ENCODE measurements around the gene TTC39C. TPM values are rescaled to one million over a fixed set of nuclear protein-coding genes. Genes with fewer than 3 reads are reported as not detected.

The TTC39C gene
- polyA plus RNA-seq, 1 donor: 10.9 TPM

DNA sequence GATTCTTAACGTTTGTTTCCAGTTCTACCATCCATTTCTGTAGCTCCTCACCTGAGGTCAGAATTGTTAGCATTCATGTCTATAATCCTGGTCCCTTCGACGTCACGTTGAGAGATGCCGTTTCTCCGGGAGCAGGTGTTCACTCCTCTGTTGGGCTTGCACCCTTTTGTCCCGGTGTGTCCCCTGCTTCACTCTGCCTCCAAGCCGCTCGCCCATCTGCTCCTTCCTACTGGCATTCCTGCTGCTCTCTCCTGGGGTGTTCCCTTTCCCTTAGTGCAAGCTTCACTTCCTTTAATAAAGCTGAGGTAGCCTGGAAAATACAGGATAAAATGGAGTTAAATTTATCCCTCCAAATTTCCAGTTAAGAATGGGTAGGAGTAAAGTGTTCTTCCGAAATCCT lies 62.4 kb downstream of the TTC39C start:
- DNase-seq: no peak

DNA sequence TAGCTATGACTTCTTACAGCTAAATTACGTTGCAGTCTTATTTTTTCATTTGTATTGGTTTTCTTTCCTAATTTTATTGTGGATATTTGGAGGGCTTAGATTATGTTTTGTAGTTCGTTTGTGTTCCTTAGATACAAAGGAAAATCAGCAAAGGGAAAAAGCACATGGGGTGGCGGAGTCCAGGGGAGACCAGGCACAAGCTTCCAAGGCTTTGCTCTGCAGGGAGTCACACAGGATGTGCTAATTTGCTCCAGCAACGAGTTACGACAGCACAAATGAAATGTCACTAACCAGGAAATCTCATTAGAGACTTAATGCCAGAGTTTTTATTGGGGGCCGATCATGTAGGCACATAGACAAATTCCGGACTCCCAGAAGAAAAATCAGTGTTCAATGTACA lies 63.8 kb downstream of the TTC39C start:
- no peak for DNase-seq

DNA sequence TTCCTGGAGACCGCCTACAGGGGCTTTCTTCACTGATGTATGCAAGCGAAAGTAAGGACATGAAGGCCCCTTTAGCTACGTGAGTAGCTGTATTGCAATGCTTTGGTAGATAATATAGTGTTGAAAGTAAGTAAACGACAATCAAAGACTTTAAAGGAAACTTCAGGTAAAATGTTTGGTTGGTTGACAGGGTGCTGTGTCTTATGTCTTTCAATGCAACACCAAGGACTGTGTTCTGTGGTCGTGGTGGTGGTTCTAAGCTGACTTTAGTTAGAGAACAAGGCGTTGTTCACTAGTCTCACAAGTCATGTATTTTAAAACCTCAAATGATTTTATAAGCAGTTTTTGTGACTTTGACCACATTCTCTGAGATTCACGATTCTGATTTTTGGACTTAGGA lies 66.3 kb downstream of the TTC39C start:
- DNase-seq: no peak

- no peak for DNase-seq
These were observed 69.0 kb downstream of the TTC39C start for GRCh38 chr18:24083550-24083949.

DNA sequence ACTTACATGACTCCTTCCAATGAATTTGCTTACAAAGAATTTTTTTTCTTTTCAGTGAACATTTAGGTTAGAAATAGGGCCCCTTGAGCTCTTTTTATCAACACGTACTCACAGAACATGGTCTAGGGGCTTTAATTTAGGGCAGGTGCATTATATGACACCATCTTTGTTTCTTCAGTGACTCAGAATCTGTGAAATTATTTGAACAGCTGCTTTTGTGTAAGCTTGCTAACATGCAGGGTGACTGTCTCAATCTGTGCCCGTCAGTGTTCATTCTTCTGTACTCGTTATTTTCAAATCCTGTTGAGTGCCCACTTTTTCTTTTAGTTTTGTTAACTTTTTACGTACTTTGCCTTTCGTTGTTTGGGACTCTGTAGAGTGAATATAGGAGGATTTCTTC lies 71.5 kb downstream of the TTC39C start:
- no peak for DNase-seq

DNA sequence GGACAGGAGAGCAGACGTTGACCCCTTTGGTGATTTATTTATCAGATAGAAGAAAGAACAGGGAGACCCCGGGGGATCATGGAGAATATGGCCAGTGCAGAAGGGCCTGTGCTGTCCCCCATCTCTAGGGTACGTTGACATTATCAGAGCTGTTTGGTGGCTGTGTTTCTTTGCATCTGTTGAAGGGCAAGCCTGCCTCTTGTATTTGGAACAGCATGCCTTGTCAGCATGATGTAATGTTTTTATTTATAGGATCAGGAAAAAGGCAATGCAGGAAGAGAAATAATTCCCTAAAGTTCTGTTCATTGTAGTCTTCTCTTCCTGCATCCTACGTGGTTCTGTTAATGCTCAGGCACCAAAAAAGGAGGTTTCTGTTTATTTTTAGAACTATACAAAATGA lies 74.5 kb downstream of the TTC39C start:
- no peak for DNase-seq

- DNase-seq: no peak
These were observed 75.2 kb downstream of the TTC39C start for GRCh38 chr18:24089515-24090337.

DNA sequence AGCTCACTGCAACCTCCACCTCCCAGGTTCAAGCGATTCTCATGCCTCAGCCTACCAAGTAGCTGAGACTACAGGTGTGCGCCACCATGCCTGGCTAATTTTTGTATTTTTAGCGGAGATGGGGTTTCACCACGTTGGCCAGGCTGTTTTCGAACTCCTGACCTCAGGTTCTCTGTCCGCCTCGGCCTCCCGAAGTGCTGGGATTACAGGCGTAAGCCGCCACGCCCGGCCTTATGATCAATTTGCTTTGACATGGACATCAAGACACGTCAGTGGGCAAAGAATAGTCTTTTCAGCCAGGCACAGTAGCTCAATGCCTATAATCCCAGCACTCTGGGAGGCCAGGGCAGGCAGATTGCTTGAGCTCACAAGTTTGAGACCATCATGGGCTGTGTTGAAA lies 76.3 kb downstream of the TTC39C start:
- DNase-seq: no peak

GRCh38 chr18:24094561-24094960 lies 80.0 kb downstream of the TTC39C start:
- no peak for DNase-seq

GRCh38 chr18:24095976-24096375 lies 81.4 kb downstream of the TTC39C start:
- DNase-seq: no peak

DNA sequence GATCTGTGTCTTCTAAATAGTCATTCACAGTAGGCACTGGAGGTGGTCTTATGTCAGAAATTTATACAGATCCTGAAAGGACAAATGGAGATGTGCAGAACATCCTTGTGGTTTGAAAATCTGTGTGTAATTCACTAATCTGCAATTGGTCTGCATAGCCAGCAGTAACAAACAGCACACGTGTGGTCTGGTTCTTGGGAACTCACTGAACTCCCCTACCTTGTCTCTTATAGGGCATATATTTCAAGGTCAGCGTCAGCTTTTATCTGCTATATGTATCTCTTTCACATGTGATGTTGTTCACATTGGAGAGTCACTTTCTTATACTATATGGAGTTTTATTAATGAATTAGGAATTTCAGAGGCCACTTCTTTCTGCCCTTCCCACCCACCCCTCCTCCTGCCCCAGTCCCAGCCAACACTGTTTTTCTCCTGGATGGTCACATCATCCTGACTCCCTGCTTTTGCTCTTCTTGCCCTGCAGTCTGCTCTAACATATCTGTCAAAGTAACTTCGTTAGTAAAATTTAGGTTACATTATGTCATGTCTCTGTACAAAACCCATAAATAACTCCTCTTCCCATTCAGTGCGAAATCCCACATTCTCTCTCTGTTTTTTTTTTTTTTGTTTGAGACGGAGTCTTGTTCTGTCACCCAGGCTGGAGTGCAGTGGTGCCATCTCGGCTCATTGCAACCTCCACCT lies 88.9 kb downstream of the TTC39C start:
- no peak for DNase-seq

DNA sequence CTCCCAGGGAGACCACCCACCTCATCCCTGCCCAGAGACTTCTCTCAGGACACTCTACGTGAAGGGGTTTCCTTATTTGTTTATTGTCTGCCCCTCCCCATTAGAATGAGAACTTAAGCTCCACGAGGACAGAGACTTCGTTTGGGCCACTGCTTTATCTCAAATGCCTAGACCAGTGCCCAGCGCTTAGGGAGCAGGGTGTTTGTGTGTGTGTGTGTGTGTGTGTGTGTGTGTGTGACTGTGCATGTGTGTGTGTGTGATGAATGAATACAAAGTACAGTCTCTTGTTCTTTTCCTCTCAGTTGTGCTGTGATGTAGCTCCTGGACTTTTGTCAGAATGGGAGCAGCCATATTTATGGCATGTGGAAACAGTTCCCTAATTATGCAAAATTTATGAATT lies 89.9 kb downstream of the TTC39C start:
- no peak for DNase-seq

GRCh38 chr18:24108641-24109040 lies 94.1 kb downstream of the TTC39C start:
- DNase-seq: no peak

- DNase-seq: no peak
These were observed 97.4 kb downstream of the TTC39C start for GRCh38 chr18:24111936-24112335.

DNA sequence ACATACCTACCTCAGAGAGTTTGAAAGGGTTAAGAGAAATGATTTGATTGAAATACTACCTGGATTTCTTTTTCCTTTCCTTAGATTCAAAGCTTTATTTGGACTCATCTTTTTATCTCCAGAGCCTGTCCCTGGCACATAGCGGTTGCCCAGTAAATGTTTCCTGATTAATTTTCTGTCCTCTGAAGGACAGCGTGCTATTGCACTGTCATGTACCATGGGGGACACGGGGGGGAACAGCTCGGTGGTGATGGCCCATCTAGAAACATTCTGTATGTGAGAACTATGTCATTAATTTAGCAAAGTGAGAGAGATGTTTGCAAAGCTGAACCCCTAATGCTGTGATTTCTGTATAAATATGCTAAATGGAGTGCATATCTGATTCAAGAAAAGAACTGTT lies 97.9 kb downstream of the TTC39C start:
- no peak for DNase-seq

DNA sequence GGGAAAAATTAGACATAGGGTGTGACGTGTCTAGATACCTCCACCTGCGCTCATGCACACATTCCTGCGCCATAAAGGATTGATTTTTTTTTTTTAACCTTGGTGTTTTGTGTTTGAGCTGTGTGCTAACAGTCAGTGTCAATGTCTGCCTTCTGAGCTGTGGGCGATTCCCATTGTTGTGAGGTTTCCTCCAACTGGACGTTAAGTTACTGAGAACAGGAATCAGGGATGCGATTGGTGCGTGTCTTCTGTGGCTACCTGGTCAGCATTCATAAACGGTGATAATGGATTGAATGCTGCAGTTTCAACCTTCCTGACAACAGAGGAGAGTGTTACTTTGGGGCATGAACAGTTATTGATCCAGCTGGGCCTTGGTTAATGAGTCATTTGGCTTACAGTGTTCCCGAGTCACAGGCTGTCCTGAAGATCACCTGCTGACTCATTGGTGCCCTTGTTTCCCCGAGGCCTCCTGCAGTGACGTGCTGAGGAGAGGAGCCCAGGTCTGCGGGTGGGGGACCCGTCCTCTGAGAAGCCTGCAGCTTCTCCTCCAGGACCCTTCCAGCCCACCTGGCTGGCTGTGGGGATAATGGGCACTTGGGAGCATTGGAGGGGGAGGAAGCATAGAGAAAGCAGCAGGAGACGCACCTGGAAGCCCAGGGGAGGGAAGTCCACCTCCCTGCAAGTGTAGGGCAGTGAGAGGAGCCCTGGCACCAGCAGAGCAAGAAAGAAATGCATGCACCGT lies 98.5 kb downstream of the TTC39C start:
- DNase-seq: no peak

- no peak for DNase-seq
These were observed 100.5 kb downstream of the TTC39C start for GRCh38 chr18:24114924-24115549.

GRCh38 chr18:24115628-24116027 lies 101.1 kb downstream of the TTC39C start:
- no peak for DNase-seq

DNA sequence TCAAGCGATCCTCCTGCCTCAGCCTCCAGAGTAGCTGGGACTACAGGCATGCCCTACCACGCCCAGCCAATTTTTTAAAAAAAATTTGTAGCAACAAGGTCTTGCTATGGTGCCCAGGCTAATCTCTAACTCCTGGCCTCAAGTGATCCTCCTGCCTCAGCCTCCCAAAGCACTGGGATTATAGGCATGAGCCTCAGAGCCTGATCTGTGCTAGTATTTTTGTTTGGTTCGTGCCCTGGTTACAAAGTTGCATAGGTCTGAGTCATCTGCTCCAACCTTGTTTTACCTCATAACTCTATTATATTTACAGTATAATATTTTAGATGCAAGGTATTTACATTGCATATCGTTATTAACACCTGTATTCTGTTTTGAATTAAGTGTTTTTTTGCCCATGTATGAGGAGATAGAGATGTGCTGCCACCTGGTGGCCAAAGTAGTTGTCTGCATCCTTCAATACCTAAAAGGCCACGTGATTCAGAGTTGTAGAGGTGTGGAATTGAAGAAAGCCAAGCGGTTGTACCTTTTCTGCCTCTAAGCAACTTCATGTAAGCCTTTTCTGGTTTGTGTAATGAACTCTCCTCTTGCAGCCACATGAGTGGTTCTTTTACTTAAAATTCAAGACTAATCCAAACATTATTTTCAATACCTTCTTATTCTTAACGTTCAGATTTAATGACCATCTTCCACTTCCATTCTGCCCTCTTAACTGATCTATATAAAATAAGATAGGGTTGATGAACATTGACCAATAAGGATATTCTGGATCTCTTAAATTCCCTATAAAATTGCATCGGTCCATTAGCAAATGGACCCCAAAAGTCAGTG lies 104.4 kb downstream of the TTC39C start:
- peak; percentile 80 for DNase-seq

DNA sequence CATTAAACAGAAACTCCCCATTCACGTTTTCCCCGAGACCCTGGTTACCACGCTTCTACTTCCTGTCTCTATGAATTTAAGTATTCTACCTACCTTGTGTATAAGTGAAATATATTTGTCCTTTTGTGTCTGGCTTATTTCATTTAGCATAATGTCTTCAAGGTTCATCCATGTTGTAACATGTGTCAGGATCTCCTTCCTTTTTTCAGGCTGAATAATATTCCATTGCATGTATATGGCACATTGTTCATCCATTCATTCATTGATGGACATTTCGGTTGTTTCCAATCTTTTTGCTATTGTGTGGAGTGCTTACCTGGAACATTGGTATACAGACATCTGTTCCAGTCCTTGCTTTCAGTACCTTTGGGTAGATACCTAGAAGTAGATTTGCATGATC lies 106.1 kb downstream of the TTC39C start:
- DNase-seq: no peak

DNA sequence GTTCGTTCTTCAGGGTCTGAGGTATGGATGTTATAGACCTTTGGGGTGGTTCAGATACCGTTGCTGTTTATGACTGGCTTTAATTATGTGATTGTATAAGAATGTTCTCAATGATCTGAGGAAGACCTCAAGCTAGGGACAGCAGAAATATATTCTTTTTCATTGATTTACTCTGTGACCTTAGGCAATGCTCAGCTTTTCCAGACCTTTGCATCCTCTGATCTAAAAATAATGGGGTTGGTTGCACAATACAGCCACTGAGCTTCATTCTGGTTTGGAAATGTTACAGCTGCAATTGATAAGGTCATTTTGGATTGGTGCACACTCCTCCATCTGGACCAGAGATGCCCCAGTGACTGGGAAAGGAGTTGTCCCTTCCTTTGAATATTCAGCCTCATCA lies 107.1 kb downstream of the TTC39C start:
- DNase-seq: no peak

Measured in left kidney (tissue), 2 donors.